HG03108 (cell line): Measurements from ENCODE around the gene TIAM1.

ENCODE experiments used
- ATAC-seq: cut with Tn5 transposase; IDR thresholded peaks from one replicate; pipeline ENCODE4 v1.9.1; 2021; ENCODE audit warnings: moderate library complexity; ENCODE audit not compliant: unreplicated experiment

Gene TIAM1

GRCh38 chr21:31356440-31356839 is 12.4 kb upstream of the TIAM1 start:
- no peak for ATAC-seq

DNA sequence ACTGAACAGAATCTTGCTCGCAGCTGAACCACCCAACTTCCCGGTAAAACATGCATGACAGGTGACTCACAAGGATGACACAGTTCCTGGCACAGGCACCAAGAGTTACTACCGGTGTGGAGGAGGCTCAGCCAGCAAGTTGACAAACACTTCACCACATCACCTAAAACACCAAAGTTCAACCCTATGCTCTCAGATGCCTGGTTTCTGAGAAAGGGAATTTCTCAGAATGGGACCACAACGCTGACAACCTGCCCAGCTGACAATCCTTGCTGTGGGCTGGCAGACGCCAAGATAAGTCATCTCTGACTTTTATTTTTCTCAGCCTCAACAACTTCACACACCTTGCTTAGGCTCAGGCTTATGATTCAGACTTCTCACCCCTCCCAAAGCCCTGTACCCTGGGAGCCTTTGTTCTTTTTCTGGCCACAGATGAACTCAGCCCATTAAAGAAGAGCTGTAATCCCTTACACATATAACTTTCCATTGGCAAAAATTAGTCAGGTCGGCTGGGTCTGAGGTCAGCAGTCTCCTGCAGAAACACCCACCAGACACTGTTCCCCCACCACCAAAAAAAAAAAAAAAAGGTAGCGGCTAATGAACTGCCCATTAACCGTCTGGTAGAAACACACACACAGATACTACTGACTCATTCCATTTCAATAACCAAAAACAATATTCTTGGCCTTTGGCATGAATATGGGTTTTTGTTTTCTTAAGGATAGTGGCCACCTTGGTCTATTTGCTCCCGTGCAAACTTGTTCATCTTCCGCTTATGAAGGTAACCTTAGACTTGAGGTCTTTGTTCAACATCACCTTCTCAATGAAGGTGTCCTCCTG is 10.8 kb upstream of the TIAM1 start:
- no peak for ATAC-seq

- ATAC-seq, result no peak
Measured at GRCh38 chr21:31354122-31354521, 10.1 kb upstream of the TIAM1 start.

DNA sequence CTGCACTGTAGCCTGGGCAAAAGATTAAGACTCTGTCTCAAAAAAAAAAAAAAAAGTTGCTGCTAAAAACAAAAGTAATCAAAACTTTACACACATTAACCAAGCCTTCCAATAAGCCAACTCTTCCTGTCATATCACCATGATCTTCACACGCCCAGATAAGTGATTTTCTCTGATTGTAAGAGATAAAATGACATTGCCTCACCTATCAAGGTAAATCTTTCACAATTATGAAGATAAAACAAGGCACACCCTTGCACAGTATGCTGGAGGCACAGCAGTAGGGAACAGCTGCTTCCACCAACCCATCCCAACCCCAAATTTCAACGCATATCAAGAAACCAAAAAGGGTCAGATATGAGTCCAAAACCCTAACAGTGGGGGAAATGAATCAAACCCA is 8.8 kb upstream of the TIAM1 start:
- no peak for ATAC-seq

DNA sequence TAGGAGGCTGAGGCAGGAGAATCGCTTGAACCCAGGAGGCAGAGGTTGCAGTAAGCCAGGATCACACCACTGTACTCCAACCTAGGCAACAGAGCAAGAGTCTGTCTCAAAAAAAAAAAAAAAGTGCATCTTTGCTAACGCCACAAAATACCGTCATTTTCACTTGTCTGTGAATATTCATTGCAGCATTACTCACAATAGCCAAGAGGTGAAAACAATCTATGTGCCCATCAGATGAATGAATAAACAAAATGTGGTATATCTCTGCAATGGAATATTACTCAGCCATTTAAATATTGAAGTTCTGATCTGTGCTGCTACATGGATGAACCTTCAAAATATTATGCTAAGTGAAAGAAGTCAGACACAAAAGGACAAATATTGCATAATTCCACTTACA is 7.9 kb upstream of the TIAM1 start:
- no peak for ATAC-seq

DNA sequence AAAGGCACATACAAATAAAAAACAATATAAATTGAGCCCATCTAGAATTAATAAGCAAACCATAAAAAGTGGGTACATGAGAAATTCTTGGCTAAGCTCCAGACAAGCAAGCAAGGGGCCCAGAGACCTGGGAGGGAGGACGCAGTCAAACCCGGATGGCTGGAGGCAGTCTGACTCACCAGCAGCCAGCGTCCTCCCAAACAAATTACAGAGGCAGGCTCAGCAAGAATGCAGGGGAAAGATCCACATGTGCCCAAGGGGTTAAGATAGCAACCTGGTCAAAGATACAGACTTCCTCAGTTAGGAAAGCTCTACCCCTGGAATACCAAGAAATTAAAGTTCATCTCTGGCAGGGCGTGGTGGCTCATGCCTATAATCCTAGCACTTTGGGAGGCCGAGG is 7.4 kb upstream of the TIAM1 start:
- no peak for ATAC-seq

DNA sequence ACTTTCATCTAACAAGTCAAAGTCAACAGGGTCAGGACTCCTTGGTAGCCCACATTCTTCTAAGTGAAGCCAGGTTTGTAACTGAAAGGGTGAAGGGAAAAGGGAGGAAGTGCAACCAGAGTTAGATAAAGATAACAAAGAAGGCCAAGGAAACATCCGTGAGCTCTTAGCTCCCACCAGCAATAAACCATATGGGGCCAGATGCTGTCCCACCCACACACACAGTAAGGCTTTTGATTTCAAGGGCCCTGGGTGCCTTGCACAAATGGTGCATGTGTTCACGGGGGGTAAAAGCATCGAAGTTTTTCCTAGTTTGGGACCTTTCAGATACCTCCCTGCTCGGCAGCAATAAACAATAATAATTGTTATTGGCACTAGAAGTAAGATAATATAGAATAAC is 5.1 kb upstream of the TIAM1 start:
- ATAC-seq, result no peak

- ATAC-seq, result no peak
Measured at GRCh38 chr21:31348188-31348587, 4.1 kb upstream of the TIAM1 start.

GRCh38 chr21:31347435-31348032 is 3.5 kb upstream of the TIAM1 start:
- ATAC-seq, result no peak

DNA sequence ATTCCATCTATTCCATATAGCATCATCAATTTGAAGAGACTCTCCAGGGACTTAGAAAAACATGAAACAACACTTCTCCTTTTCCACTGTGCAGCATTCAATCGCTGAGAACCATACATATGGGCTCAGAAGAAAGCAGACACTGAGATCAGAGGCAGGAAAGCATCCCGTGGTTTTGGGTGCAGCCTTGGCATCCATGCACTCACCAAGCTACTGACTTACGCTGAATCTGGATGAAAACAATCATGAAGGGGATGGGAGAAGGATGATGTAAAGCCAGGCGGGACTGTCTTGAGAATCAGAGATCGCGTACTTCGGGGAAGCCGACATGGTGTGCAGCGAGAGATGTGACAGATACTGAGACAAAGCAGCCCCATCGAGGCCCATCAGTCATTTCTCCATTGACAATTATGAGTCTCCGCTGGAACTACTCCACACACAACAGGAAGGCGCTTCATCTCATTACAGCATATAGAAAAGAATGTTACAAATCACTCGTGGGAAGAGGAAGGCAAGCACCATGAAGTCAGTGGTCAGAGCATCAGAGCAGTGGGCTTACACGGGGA is 2.3 kb upstream of the TIAM1 start:
- ATAC-seq, result no peak

GRCh38 chr21:31345136-31345535 is 1.1 kb upstream of the TIAM1 start:
- no peak for ATAC-seq

GRCh38 chr21:31343030-31343510 is 991 bp downstream of the TIAM1 start:
- no peak for ATAC-seq

DNA sequence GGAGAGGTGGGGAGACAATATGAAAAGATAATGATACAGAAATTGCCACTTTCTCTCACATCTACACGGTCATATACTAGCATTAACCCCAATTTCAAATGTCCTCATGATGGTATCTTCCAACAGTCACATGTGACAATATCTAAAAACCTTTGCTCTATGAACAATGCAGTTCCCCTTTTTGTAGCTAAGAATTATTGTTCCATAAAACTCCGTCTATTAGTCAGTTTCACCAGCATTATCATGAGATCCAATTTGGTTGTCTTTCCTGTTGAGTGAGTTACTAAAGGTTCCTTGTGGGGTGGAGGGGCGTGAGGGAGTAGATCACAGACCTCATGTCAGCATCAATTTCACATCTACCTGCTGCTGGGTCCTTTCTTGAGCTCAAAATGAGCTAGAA is 1.7 kb downstream of the TIAM1 start:
- ATAC-seq, result no peak

DNA sequence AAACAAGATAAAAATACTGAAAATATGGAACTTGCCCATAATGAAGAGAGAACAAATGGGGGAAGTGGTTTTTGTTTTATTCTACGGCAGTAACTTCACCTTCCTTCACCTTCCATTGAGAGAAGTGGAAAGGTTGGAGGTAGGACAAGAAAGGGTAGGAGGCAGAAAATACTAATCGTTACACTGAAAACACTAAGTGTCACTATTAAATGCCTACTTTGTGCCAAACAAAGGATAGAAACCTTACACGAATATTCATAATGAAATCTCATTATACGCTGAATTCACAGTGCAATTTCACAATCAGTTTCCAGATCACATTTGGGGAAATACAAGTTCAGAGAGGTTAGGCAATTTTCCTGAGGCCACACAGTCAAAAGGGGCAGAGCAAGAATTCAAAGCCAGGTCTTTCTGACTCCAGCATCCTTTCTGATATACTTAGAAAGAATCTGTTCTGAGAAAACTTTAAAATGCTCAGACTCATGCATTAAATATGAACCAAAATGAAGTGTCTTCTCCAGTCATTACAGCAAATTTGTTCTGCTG is 3.0 kb downstream of the TIAM1 start:
- ATAC-seq, result no peak

GRCh38 chr21:31340514-31340913 is 3.5 kb downstream of the TIAM1 start:
- no peak for ATAC-seq

GRCh38 chr21:31339721-31340120 is 4.3 kb downstream of the TIAM1 start:
- ATAC-seq, result no peak

DNA sequence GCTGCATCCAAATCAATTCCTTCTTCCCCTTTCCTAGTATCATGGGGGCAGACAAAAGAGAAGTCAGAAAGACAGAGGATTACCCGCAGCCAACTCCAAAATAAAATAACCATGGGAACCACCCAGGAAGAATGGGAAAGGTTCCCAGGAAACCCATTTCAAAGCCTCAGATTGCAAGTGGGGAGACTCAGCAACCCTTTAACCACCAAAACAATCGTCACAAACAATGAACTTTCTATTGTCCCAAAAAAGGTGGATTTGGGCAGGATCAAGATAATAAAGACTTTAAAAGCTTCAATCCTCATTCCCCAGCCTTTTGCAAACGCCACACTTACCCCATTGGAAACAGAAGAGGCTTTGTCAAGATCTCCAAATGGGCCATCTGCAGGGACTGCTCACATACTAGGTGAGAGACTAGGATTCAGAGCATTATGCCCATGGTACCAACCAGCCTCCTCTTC is 5.1 kb downstream of the TIAM1 start:
- ATAC-seq, result no peak

DNA sequence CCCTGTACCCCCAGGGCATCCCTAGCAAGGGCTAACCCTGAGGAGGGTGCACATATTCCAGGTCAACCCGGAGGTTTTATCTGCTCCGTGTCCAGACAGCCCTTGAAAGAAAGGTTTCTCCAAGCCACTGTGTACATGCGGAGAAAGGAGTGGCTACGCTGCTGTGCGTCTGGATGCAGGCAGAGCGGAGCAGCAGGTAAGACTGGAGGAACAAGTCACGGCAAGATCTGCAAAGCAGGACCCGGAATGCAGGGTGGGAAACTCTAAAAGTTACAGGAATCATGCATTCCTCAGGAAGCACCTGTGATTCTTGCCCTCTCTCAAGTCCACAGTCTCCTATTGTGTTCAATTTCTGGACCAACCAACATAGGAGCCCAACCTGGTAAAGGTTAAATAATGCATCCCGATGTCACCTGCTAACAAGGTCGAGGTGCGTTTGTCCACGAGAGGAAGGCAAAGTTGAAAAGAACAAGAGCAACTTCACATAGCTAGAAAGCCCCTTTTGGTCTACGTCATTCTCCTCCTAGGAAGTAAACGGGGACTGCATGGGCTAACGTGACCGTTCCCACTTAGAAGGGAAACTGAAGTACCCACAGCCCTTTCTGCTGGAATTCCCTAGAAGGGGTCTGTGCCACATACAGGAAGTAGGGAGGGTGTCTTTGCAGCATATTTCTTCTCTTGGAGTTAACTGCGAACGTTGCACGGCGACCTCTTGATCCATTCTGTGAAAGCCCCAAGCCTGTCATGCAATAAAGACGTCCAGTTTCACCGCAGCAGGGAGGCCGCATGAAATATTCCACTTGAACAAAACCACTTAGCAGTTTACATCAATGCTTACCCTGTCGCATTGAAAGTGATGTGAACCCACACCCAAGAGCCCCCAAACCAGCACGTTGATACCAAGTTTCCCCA is 5.8 kb downstream of the TIAM1 start:
- no peak for ATAC-seq

DNA sequence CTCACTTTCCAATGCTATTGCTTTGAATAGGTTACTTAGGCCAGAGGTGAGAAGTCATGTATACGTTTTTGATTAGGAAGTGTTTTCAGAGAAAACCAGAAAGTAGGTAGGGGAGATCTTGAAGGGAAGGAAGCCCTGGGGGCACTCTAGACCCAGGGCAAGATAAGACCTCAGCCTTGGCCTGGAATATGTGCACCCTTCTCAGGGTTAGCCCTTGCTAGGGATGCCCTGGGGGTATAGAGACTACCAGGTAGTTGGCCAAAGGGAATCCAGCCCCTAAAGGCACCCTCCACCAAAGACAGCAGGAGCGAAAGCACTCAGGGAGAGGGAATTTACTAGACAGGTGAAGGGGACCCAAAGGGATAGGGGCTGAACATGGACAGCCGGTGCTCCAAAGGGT is 7.0 kb downstream of the TIAM1 start:
- no peak for ATAC-seq

DNA sequence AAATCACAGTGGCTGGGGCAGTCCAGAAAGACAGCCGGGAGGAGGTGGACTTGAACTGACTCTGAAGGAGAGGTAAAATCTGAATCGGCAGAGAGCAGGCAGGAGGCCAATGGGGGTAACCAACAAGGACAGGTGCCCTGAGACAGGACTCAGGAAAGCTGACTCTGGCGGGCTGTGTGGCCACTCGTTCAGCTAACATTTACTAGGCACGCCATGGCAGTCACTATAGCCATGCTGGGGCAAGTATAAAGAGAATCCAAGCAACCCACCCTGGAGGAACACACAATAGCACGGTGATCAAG is 7.4 kb downstream of the TIAM1 start:
- ATAC-seq, result no peak
